Measurements from ENCODE around the gene CCKAR. TPM values are rescaled to one million over a fixed set of nuclear protein-coding genes. Genes with fewer than 3 reads are reported as not detected.

CCKAR gene
- total RNA-seq, 4 donors from 2014 or later = 0.27 to 0.79 TPM; not detected in 2

- Histone ChIP-seq H3K27me3 (no peaks in the 10 kb centered on the region), H3K9me3 (no peaks in the 10 kb centered on the region), H3K36me3 (peaks cover 0 to 18% (median 8%) of the 10 kb centered on the region in 4 donors), H3K27ac (peak overlapping the region in 1 of 4 donors; percentile 20), H3K4me3 (no peak overlapping the region), H3K4me1 (peaks cover 0 to 19% (median 3%) of the 10 kb centered on the region in 4 donors)
- in situ Hi-C loops (cut with MboI; ENCODE audit: low pct_ligation_motif_present in 1 of 4, low pct_unique_long_range_greater_than_20kb in 1 of 4, low sequenced_read_pairs in 3 of 4) = no loop called here
- WGBS, 2 donors (ENCODE audit: low coverage in 1 of 2) = 35 to 47% methylated on average over 5 of the region's 5 CpGs
- intact Hi-C loops (cut with DNase I; ENCODE audit: low total_unique reads) = no loop called here
- DNase-seq = no peak
- no peak for TF ChIP-seq EP300 (IDR thresholded peaks at IDR 0.05; ENCODE audit: low read depth)
- TF ChIP-seq POLR2A (IDR thresholded peaks at IDR 0.05) = no peak
- no peak for TF ChIP-seq POLR2AphosphoS5 (IDR thresholded peaks at IDR 0.05)
- TF ChIP-seq CTCF (IDR thresholded peaks at IDR 0.05) = no peak
Observed at GRCh38 chr4:26432419-26432818, 57.9 kb downstream of the CCKAR start.

GRCh38 chr4:26431461-26432180 lies 58.7 kb downstream of the CCKAR start:
- intact Hi-C loops (cut with DNase I; ENCODE audit: low total_unique reads) = no loop called here
- Histone ChIP-seq H3K4me3 (no peak overlapping the region), H3K9me3 (no peaks in the 10 kb centered on the region), H3K27ac (no peak overlapping the region), H3K36me3 (peaks cover 0 to 18% (median 8%) of the 10 kb centered on the region in 4 donors), H3K27me3 (no peaks in the 10 kb centered on the region), H3K4me1 (peaks cover 0 to 19% (median 3%) of the 10 kb centered on the region in 4 donors)
- in situ Hi-C loops (cut with MboI; ENCODE audit: low pct_ligation_motif_present in 1 of 4, low pct_unique_long_range_greater_than_20kb in 1 of 4, low sequenced_read_pairs in 3 of 4) = no loop called here
- 82 to 89% methylated on average over 2 of the region's 2 CpGs for WGBS, 2 donors (ENCODE audit: low coverage in 1 of 2)
- no peak for TF ChIP-seq EP300 (IDR thresholded peaks at IDR 0.05; ENCODE audit: low read depth)
- DNase-seq = no peak

Other genes with a start within 250 kb of the CCKAR start
- 100 to 1,000 TPM in 1 of 4 donors, 10 to 100 TPM in 3; 15.1 to 104 (median 44.6) TPM for gene RBPJ, start 169.5 kb downstream of the CCKAR start, total RNA-seq
- gene TBC1D19, start 93.6 kb upstream of the CCKAR start, total RNA-seq = 10 to 100 TPM in 2 of 4 donors, 1 to 10 TPM in 2; 6.3 to 19.1 (median 9.6) TPM

All from transverse colon (tissue), 4 donors.